Measurements from ENCODE around the gene KBTBD8.

Gene KBTBD8

DNA sequence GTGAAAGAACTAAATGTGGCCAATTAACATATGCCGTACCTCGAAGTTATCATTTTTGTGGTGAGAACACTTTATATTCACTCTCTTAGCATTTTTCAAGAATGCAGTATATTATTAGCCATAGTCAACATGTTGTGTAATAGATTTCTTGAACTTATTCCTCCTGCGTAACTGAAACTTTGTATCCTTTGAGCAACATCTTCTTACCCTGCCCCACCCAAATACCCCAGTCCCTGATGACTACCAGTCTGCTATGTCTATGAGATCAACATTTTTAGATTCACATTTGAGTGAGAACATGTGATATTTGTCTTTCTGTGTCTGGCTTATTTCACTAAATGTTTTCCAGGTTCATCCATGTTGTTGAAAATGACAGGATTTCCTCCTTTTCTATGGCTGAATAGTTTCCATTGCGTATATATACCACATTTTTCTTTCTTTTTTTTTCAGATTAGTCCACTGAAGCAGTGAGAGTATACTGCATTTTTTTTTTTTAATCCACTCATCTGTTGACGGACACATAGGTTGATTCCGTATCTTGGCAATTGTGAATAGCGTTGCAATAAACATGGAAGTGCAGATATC is 12.7 kb upstream of the KBTBD8 start:
- H3K4me3 ChIP-seq (ENCODE audit: low read length), result no peak overlapping the region
- TF ChIP-seq, protein P1, sequence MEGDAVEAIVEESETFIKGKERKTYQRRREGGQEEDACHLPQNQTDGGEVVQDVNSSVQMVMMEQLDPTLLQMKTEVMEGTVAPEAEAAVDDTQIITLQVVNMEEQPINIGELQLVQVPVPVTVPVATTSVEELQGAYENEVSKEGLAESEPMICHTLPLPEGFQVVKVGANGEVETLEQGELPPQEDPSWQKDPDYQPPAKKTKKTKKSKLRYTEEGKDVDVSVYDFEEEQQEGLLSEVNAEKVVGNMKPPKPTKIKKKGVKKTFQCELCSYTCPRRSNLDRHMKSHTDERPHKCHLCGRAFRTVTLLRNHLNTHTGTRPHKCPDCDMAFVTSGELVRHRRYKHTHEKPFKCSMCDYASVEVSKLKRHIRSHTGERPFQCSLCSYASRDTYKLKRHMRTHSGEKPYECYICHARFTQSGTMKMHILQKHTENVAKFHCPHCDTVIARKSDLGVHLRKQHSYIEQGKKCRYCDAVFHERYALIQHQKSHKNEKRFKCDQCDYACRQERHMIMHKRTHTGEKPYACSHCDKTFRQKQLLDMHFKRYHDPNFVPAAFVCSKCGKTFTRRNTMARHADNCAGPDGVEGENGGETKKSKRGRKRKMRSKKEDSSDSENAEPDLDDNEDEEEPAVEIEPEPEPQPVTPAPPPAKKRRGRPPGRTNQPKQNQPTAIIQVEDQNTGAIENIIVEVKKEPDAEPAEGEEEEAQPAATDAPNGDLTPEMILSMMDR (conservative IDR thresholded peaks at IDR 0.05; ENCODE audit: low read depth, low read length), result no peak
- no peak for DNase-seq (ENCODE audit: low read depth)

DNA sequence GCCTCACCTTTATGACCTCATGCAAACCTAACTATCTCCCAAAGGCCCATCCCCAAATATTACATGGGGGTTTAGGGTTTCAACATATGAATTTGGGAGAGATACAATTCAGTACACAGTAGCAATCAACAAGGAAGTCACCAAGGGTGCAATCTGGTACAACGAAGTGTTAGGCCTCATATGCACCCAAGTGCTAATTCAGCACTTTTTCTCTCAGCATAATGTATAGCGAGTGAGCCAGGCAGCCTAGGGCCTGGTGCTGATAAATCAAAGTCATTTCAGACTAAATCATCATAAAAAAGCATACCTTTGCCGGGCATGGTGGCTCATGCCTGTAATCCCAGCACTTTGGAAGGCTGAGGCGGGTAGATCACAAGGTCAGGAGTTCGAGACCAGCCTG is 11.7 kb upstream of the KBTBD8 start:
- no peak for DNase-seq (ENCODE audit: low read depth)
- TF ChIP-seq, protein P1 (conservative IDR thresholded peaks at IDR 0.05; ENCODE audit: low read depth, low read length), result no peak
- no peak overlapping the region for H3K4me3 ChIP-seq (ENCODE audit: low read length)

DNA sequence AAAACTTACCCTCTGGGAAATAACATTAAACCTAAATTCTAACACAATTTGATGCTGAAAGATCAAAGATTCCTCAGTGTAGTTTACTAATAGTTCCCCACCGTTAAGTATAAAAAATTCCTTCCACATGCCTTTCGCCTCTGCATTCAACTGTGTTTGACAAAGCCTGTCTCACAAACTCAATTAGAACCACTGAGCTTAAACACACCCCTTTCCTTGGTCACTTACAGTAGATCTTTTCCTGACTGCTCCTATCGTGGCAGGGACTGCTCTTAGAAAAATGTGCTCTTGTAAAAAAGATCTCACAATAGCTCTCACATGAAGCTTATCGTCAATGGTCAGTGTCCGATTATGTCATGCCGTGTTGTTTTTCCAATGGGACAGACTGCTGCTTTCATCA is 8.9 kb upstream of the KBTBD8 start:
- no peak overlapping the region for H3K4me3 ChIP-seq (ENCODE audit: low read length)
- TF ChIP-seq, protein P1 (conservative IDR thresholded peaks at IDR 0.05; ENCODE audit: low read depth, low read length), result no peak
- no peak for DNase-seq (ENCODE audit: low read depth)

DNA sequence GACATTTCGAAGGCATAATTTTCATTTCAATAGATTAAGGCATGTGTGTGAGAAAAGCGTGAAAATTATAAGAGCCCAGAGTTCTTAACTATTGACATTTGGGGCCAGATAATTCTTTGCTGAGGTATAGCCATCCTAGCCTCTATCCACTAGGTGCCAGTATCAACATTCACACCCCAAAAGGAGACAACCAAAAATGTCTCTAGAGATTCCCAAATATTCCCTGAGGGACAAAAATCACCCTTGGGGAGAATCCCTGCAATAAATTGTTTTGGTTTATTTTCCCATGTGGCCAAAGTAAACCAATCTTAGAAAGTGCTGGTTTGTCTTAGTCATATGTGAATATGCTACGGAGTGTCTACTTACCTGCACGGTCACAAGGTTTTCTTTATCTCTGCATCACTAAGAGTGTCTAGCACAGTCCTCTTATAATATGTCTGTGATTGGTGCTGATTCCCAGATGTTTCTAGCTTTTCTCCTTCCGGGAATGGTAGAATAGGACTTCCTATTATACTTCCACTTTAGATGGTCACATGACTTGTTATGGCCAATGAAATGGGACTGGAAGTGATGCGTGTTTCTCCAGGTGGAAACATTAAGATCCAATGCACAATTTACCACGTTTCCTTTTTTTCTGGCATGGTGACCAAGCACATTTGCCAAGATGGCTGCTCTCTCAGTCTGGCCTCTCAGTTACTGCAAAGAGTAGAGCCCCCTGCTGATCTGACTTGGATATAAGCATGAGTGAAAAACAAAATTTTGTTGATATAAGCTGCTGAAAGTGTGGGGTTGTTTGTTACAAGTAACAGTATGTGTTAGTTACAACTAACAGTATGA is 8.0 kb upstream of the KBTBD8 start:
- no peak for DNase-seq (ENCODE audit: low read depth)
- H3K4me3 ChIP-seq (ENCODE audit: low read length), result no peak overlapping the region
- TF ChIP-seq, protein P1 (conservative IDR thresholded peaks at IDR 0.05; ENCODE audit: low read depth, low read length), result peak; percentile 40

DNA sequence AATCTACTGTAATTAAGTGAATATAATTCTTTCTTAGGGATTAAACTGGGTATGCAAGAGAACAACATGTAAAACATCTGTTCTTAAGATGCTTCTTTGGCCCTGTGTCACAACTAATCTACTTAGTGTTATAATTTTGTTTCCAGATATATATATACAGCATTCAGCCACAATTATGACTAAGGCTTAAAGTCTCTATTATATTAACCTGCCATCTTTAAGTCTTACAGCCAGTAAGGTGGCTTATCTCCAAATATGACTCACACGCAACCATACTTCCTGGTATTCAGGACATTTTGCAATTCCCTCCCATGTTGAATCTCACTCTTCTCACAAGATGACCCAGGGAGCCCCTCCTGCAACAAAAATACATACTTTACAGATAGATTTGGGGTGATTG is 6.6 kb upstream of the KBTBD8 start:
- TF ChIP-seq, protein P1 (conservative IDR thresholded peaks at IDR 0.05; ENCODE audit: low read depth, low read length), result no peak
- no peak overlapping the region for H3K4me3 ChIP-seq (ENCODE audit: low read length)
- peak; percentile 95 for DNase-seq (ENCODE audit: low read depth)

DNA sequence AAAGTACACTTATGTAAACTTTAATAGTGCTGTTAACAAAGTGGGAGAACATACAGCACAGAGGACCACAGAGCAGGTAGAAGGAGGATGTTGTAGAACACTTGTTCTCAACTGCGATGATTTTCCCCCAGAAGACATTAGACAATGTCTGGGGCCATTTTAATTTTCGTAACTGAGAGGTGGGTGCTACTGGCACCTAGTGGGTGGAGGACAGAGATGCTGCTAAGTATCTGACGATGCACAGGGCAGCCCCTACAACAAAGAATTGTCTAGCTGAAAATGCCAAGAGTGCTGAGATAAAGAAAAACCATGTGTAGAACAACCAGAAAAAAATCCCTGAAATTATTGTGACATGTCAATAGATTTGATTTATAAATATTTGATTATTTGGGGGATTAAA is 5.0 kb upstream of the KBTBD8 start:
- H3K4me3 ChIP-seq (ENCODE audit: low read length), result no peak overlapping the region
- TF ChIP-seq, protein P1 (conservative IDR thresholded peaks at IDR 0.05; ENCODE audit: low read depth, low read length), result no peak
- DNase-seq (ENCODE audit: low read depth), result no peak

DNA sequence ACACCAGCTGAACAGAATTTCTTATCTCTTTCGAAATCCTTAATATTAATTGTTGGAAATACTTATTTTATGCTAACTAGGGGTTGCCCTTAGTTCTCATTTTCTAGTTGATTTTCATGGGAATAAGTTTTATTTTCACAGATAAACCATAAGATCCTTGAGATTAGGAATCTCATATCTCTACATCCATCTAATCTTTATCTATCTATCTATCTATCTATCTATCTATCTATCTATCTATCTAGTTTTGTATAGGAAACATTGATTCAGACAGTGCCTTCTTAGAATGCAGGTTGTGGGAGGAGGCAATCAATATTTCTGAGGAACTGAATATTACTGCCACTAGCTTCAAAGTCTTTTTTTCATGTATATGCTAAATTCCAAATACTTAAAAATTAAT is 3.5 kb upstream of the KBTBD8 start:
- TF ChIP-seq, protein P1 (conservative IDR thresholded peaks at IDR 0.05; ENCODE audit: low read depth, low read length), result no peak
- DNase-seq (ENCODE audit: low read depth), result no peak
- H3K4me3 ChIP-seq (ENCODE audit: low read length), result no peak overlapping the region
